Astrocyte of the spinal cord (primary cell): ENCODE results near the gene SIRT4.
A peak's percentile ranks its signal among the peaks of the same experiment; 100 is the strongest.
"Not testable (repeated sequence)": the region's sequence is repeated elsewhere in the genome, so short reads cannot be mapped to it uniquely, and the experiment has no call there.

ENCODE experiments used
- DNase-seq: peaks from one replicate; pipeline ENCODE4 v3.0.0; 2011; ENCODE audit warnings: low read depth, low spot score
- H3K4me3 ChIP-seq: 2 replicates; pipeline ENCODE4 v1.5.1; 2011; ENCODE audit warnings: low read depth, mild to moderate bottlenecking, low read length, moderate library complexity
- CTCF ChIP-seq: IDR thresholded peaks from 2 replicates; pipeline ENCODE4 v1.5.1; 2012; ENCODE audit warnings: low read depth, mild to moderate bottlenecking, low read length, inconsistent platforms
- in situ Hi-C: cut with HindIII; loops from 2 replicates; pipeline ENCODE4 v1.10.0; 2017; ENCODE audit warnings: low sequenced_read_pairs

Gene SIRT4

GRCh38 chr12:120301962-120302815 is at the start of gene SIRT4:
Gene SIRT4, plus strand, starts transcription at chr12:120302321. Its CDS starts 1,241 bp downstream, at chr12:120303562.
- peak within 1 kb of the TSS; percentile 75 for H3K4me3 ChIP-seq
- DNase-seq: peak; percentile 94
- TF ChIP-seq CTCF: peak; percentile 88
- in situ Hi-C loops: no loop called here

- H3K4me3 ChIP-seq, in situ Hi-C loops, DNase-seq: not testable (repeated sequence)
Observed at GRCh38 chr12:120253313-120253712, 48.8 kb upstream of the SIRT4 start.

- H3K4me3 ChIP-seq: no peak overlapping the region
- in situ Hi-C loops: no loop called here
- TF ChIP-seq CTCF: no peak
- DNase-seq: no peak
Observed at GRCh38 chr12:120254809-120255208, 47.3 kb upstream of the SIRT4 start.

- DNase-seq: peak; percentile 96
- in situ Hi-C loops: no loop called here
- TF ChIP-seq CTCF: peak; percentile 8
- no peak overlapping the region for H3K4me3 ChIP-seq
Observed at GRCh38 chr12:120257041-120257821, 44.9 kb upstream of the SIRT4 start.

GRCh38 chr12:120258323-120258896 is 43.7 kb upstream of the SIRT4 start:
- in situ Hi-C loops: no loop called here
- no peak overlapping the region for H3K4me3 ChIP-seq
- no peak for TF ChIP-seq CTCF
- no peak for DNase-seq

GRCh38 chr12:120259418-120260202 is 42.5 kb upstream of the SIRT4 start:
- no peak for DNase-seq
- H3K4me3 ChIP-seq: no peak overlapping the region
- no peak for TF ChIP-seq CTCF
- in situ Hi-C loops: no loop called here
